Suprapubic skin (tissue), 3 donors: Measurements from ENCODE around the gene HINFP.

Experiments
- POLR2A ChIP-seq, 2 donors: fragments of 450-650 bp; IDR thresholded peaks; one replicate each; pipeline ENCODE4 v1.6.1; 2017; ENCODE audit warnings: antibody characterized with exemption in 2 of 2, mild to moderate bottlenecking in 2 of 2, moderate library complexity in 2 of 2
- TF ChIP-seq, protein P1 (sequence below), 2 donors: fragments of 200-600 bp in 1 of 2; fragments of 450-650 bp in 1 of 2; sonication (generic) in 1 of 2; IDR thresholded peaks; one replicate each; pipeline ENCODE4 v1.5.1; 2016 to 2019; ENCODE audit warnings: antibody characterized with exemption in 2 of 2, mild to moderate bottlenecking in 1 of 2, moderate library complexity in 1 of 2

DNA sequence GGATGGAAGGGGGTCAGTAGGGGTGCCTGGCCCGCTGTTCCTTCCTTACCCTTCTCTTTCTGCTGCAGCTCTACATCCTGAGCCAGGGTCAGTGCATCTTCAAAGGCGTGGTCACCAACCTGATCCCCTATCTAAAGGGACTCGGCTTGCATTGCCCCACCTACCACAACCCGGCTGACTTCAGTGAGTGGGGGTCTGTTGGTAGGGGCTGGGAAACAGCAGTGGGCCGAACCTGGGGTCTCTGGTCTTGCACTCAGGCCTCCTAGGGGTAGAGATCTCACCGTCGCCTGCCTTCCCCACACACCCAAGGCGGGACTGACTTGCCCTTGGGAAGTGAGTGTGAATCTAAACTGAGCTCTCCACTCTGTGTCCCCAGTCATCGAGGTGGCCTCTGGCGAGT is 35.1 kb downstream of the HINFP start:
- TF ChIP-seq, protein P1, sequence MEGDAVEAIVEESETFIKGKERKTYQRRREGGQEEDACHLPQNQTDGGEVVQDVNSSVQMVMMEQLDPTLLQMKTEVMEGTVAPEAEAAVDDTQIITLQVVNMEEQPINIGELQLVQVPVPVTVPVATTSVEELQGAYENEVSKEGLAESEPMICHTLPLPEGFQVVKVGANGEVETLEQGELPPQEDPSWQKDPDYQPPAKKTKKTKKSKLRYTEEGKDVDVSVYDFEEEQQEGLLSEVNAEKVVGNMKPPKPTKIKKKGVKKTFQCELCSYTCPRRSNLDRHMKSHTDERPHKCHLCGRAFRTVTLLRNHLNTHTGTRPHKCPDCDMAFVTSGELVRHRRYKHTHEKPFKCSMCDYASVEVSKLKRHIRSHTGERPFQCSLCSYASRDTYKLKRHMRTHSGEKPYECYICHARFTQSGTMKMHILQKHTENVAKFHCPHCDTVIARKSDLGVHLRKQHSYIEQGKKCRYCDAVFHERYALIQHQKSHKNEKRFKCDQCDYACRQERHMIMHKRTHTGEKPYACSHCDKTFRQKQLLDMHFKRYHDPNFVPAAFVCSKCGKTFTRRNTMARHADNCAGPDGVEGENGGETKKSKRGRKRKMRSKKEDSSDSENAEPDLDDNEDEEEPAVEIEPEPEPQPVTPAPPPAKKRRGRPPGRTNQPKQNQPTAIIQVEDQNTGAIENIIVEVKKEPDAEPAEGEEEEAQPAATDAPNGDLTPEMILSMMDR (IDR thresholded peaks at IDR 0.05): no peak
- no peak for TF ChIP-seq POLR2A (IDR thresholded peaks at IDR 0.05)
